Measurements from ENCODE around the gene PHACTR2.

Gene PHACTR2

GRCh38 chr6:143739341-143739851 lies 61.6 kb downstream of the PHACTR2 start:
- TF ChIP-seq, protein P1, sequence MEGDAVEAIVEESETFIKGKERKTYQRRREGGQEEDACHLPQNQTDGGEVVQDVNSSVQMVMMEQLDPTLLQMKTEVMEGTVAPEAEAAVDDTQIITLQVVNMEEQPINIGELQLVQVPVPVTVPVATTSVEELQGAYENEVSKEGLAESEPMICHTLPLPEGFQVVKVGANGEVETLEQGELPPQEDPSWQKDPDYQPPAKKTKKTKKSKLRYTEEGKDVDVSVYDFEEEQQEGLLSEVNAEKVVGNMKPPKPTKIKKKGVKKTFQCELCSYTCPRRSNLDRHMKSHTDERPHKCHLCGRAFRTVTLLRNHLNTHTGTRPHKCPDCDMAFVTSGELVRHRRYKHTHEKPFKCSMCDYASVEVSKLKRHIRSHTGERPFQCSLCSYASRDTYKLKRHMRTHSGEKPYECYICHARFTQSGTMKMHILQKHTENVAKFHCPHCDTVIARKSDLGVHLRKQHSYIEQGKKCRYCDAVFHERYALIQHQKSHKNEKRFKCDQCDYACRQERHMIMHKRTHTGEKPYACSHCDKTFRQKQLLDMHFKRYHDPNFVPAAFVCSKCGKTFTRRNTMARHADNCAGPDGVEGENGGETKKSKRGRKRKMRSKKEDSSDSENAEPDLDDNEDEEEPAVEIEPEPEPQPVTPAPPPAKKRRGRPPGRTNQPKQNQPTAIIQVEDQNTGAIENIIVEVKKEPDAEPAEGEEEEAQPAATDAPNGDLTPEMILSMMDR (IDR thresholded peaks at IDR 0.05): no peak
- no peak overlapping the region for H3K4me3 ChIP-seq (ENCODE audit: low read depth in 1 of 2, low read length in 1 of 2)

DNA sequence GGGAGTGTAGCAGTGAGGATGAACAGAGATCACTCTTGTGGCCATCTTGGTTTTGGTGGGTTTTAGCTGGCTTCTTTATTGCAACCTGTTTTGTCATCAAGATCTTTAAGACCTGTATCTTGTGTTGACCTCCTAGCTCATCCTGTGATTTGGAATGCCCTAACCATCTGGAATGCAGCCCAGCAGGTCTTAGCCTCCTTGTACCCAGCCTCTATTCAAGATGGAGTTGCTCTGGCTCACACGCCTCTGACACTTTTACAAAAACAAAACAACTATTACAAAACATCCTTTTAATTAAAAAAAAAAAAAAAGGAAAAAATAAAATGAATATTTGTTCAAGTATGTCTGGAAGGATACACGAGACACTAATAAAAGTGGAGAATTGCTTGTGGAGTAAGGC lies 62.4 kb downstream of the PHACTR2 start:
- H3K36me3 ChIP-seq: no peaks in the 10 kb centered on the region
- no peaks in the 10 kb centered on the region for H3K9me3 ChIP-seq
- H3K27me3 ChIP-seq: no peaks in the 10 kb centered on the region
- TF ChIP-seq, protein P1 (IDR thresholded peaks at IDR 0.05): no peak
- H3K4me1 ChIP-seq (ENCODE audit: control insufficient read depth in 1 of 2, insufficient read depth in 1 of 2, low read depth in 1 of 2, low read length in 1 of 2): peaks cover 43 to 66% of the 10 kb centered on the region in 2 experiments
- no peak overlapping the region for H3K4me3 ChIP-seq (ENCODE audit: low read depth in 1 of 2, low read length in 1 of 2)
- H3K27ac ChIP-seq: peak overlapping the region; percentile 84

More at GRCh38 chr6:143739341-143739851, 61.6 kb downstream of the PHACTR2 start:
- Histone ChIP-seq H3K9me3 (no peaks in the 10 kb centered on the region), H3K27ac (peak overlapping the region; percentile 51), H3K27me3 (no peaks in the 10 kb centered on the region), H3K36me3 (no peaks in the 10 kb centered on the region), H3K4me1 (ENCODE audit: control insufficient read depth in 1 of 2, insufficient read depth in 1 of 2, low read depth in 1 of 2, low read length in 1 of 2) (peaks cover 43 to 75% of the 10 kb centered on the region in 2 experiments)

GRCh38 chr6:143741480-143741879 lies 63.7 kb downstream of the PHACTR2 start:
- Histone ChIP-seq H3K9me3 (no peaks in the 10 kb centered on the region), H3K27ac (peak overlapping the region; percentile 84), H3K36me3 (no peaks in the 10 kb centered on the region), H3K4me3 (ENCODE audit: low read depth in 1 of 2, low read length in 1 of 2) (peak overlapping the region; percentile 3 to 27), H3K4me1 (ENCODE audit: control insufficient read depth in 1 of 2, insufficient read depth in 1 of 2, low read depth in 1 of 2, low read length in 1 of 2) (peaks cover 34 to 56% of the 10 kb centered on the region in 2 experiments), H3K27me3 (no peaks in the 10 kb centered on the region)
- TF ChIP-seq, protein P1 (IDR thresholded peaks at IDR 0.05): no peak

- Histone ChIP-seq H3K4me3 (ENCODE audit: low read depth in 1 of 2, low read length in 1 of 2) (peak overlapping the region in 1 of 2 experiments; percentile 27), H3K27ac (peak overlapping the region; percentile 84), H3K36me3 (no peaks in the 10 kb centered on the region), H3K4me1 (ENCODE audit: control insufficient read depth in 1 of 2, insufficient read depth in 1 of 2, low read depth in 1 of 2, low read length in 1 of 2) (peaks cover 34 to 56% of the 10 kb centered on the region in 2 experiments), H3K9me3 (no peaks in the 10 kb centered on the region), H3K27me3 (no peaks in the 10 kb centered on the region)
- TF ChIP-seq, protein P1 (IDR thresholded peaks at IDR 0.05): no peak
Observed at GRCh38 chr6:143742070-143742954, 64.5 kb downstream of the PHACTR2 start.

DNA sequence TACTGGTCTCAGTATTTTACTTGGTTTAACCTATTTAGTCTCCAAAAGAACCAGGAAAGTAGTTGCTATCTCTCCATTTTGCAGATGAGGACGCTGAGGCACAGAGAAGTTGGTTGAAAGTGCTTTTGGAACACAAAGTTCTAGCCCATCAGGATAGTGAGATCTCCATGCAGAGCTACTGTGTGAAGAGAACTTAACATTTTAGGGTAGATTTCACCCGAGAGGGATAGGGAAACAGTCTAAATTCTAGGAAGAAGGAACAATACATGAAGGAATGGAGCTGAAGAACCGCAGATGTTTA lies 65.1 kb downstream of the PHACTR2 start:
- H3K9me3 ChIP-seq: no peaks in the 10 kb centered on the region
- TF ChIP-seq, protein P1 (IDR thresholded peaks at IDR 0.05): no peak
- peak overlapping the region; percentile 84 for H3K27ac ChIP-seq

More for the DNA sequence above, 65.1 kb downstream of the PHACTR2 start:
- H3K4me1 ChIP-seq (ENCODE audit: control insufficient read depth in 1 of 2, insufficient read depth in 1 of 2, low read depth in 1 of 2, low read length in 1 of 2): peaks cover 34 to 51% of the 10 kb centered on the region in 2 experiments
- H3K36me3 ChIP-seq: no peaks in the 10 kb centered on the region
- no peak overlapping the region for H3K4me3 ChIP-seq (ENCODE audit: low read depth in 1 of 2, low read length in 1 of 2)
- H3K27me3 ChIP-seq: no peaks in the 10 kb centered on the region

Measured in neutrophil (primary cell).